Muscle layer of duodenum (tissue), 2 donors: ENCODE results near the gene MROH2A.

Experiments
- H3K27ac ChIP-seq: one replicate; pipeline ENCODE4 v1.7.0; 2013; ENCODE audit warnings: mild to moderate bottlenecking, low read length
- H3K27me3 ChIP-seq: one replicate; pipeline ENCODE4 v1.7.0; 2013; ENCODE audit warnings: low read depth, mild to moderate bottlenecking, control low read depth, low read length
- H3K36me3 ChIP-seq, 2 donors: one replicate each; pipeline ENCODE4 v1.7.0; 2013; ENCODE audit warnings: low read length in 2 of 2, control low read depth in 1 of 2, mild to moderate bottlenecking in 1 of 2; ENCODE audit not compliant: insufficient read depth in 2 of 2, control insufficient read depth in 1 of 2
- H3K4me1 ChIP-seq, 2 donors: one replicate each; pipeline ENCODE4 v1.7.0; 2013; ENCODE audit warnings: low read length in 2 of 2, mild to moderate bottlenecking in 2 of 2, control low read depth in 1 of 2, moderate library complexity in 1 of 2; ENCODE audit not compliant: insufficient read depth in 2 of 2, control insufficient read depth in 1 of 2
- H3K4me3 ChIP-seq, 2 donors: one replicate each; pipeline ENCODE4 v1.7.0; 2013; ENCODE audit warnings: low read length in 2 of 2, low read depth in 1 of 2, mild to moderate bottlenecking in 1 of 2
- H3K9me3 ChIP-seq, 2 donors: one replicate each; pipeline ENCODE4 v1.7.0; 2013; ENCODE audit warnings: low read length in 2 of 2, control low read depth in 1 of 2, mild to moderate bottlenecking in 1 of 2; ENCODE audit not compliant: control insufficient read depth in 1 of 2
- donor health status: healthy.

The MROH2A gene

DNA sequence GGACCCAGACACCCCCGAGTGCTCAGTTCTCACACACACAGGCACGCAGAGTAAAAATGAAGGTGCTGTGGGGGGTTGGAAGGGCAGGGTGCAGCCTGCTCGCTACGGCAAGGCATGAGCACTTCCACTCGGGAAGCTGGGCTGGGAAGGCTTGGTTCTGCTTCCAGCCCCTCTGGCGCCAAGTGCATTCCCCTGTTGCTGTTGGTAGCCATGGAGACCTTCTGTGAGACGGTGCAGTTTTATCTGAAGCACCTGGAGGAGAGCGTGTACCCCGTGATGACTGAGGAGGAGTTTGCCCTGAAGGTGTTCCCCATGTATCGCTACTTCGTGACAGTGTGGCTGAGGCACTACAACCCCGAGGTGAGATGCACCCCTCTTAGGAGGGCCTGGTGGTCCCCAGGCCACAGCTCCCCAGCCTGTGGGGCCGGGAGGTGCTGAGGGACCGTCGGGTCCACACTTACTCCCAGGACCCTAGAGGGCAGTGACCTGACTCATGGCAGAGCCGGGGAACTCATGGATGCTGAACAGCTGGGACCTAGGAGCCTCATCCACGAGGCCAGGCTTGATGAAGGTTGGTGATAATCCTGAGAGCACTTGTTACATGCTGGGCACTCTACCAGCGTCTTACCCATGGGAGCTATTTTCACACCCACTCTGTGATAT lies 15.5 kb downstream of the MROH2A start:
- Histone ChIP-seq H3K27ac (no peak overlapping the region), H3K4me1 (no peaks in the 10 kb centered on the region), H3K27me3 (no peaks in the 10 kb centered on the region)

DNA sequence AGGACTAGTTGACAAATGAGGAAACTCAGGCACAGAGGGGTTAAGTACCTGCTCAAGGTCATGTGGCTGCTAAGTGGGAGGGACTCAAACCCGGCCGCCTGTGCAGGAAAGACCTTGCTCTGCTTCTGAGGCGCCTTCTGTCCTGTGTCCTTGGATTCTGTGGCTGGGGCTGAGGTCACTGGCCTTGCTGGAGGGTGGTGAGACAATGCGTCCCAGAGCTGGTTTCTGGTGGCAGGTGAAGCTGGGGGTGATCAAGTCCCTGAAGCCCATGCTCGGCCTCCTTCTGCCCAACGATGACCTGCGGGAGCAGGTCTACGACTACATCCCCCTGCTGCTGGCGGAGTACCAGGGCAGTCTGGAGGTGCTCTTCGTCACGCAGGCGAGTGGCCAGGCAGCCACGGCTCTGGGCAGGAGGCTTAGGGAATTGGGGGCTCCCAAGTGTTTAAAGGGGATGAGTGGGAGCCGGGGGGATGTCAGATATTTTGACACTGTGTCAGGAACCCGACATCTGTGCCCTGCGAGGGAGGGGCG lies 16.1 kb downstream of the MROH2A start:
- H3K4me1 ChIP-seq: no peaks in the 10 kb centered on the region
- H3K36me3 ChIP-seq: no peaks in the 10 kb centered on the region

More for the DNA sequence above, 15.5 kb downstream of the MROH2A start:
- Histone ChIP-seq H3K36me3 (no peaks in the 10 kb centered on the region), H3K4me3 (no peak overlapping the region), H3K9me3 (no peaks in the 10 kb centered on the region)

DNA sequence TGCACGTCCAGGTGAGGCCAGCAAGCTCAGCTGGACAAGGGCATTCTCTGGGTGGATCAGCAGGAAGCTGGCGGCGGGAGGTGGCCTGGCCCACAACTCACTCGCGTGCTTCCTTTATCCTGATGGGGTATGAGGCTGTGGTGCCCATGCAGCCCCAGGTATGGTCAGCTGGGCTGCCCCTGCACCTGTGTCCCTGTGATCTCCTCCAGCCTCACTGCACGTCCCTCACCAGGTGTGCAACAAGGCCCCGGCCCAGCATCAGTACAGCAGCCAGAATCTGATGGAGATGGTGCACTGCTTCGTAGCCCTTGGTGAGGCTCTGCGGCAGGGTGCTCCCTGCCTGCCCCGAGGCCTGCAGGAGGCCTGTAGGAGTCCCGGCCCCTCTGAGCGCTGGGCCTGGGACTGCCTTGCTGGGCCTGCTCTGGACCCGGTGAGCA lies 17.6 kb downstream of the MROH2A start:
- Histone ChIP-seq H3K4me1 (no peaks in the 10 kb centered on the region), H3K27ac (no peak overlapping the region), H3K27me3 (no peaks in the 10 kb centered on the region), H3K4me3 (no peak overlapping the region), H3K36me3 (no peaks in the 10 kb centered on the region), H3K9me3 (no peaks in the 10 kb centered on the region)

More for the DNA sequence above, 16.1 kb downstream of the MROH2A start:
- H3K9me3 ChIP-seq: no peaks in the 10 kb centered on the region
- H3K27me3 ChIP-seq: no peaks in the 10 kb centered on the region
- H3K27ac ChIP-seq: no peak overlapping the region
- H3K4me3 ChIP-seq: no peak overlapping the region

DNA sequence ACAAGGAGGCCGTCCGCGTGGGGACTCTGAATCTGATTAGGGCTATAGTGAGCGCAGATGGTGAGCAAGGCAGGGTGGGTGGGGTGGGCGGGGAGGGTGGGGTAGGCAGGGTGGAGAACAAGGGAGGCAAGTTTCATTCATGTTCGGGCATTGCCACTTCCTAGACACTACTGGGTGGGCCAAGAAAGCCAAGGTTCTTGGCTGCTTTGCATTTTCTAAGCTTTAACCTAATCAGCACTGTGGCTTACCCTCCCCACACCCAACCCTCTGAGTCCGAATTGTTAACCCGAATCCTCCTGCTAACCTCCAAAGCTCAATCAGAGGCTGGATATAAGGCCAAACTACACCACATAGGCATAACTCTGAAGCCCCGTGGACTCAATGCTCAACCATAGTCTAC lies 18.1 kb downstream of the MROH2A start:
- no peaks in the 10 kb centered on the region for H3K4me1 ChIP-seq
- no peaks in the 10 kb centered on the region for H3K36me3 ChIP-seq
- H3K27me3 ChIP-seq: no peaks in the 10 kb centered on the region
- H3K4me3 ChIP-seq: no peak overlapping the region
- H3K9me3 ChIP-seq: no peaks in the 10 kb centered on the region
- no peak overlapping the region for H3K27ac ChIP-seq

DNA sequence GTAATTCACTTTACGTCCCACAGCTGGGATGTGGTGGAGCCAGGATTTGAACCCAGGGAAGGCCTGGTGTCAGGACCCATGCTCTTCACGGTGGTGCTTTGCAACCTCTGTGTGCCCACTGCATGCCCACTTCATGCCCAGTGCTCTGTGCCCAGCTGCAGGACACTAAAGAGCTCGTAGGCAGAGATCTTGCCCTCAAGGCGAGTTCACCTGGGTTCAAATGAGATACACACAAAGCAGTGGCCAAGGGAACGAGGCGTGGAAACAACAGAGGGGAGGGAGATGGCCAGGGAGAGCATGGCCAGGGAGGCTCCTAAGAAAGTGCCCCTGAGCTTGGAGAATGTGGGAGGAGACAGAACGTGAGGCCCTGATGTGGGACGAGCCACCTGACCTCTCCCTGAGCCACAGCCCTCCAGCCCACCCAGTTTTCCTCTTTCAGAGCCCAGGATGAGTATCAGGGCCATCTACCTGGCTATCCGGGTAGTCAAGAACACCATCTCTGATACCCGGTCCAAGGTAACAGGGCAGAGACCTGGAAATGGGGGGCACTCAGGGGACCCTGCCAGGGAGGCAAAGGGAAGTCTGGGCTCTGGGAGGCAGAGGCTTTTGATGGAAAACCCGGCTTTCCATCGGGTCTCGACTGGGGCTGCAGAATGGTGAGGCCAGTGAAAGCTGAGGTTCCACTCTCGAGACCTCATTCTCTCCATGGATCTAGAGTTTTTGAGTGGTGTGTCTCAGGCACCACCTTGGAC lies 20.4 kb downstream of the MROH2A start:
- no peak overlapping the region for H3K27ac ChIP-seq
- H3K27me3 ChIP-seq: no peaks in the 10 kb centered on the region
- no peaks in the 10 kb centered on the region for H3K36me3 ChIP-seq
- H3K4me3 ChIP-seq: no peak overlapping the region
- no peaks in the 10 kb centered on the region for H3K4me1 ChIP-seq
- no peaks in the 10 kb centered on the region for H3K9me3 ChIP-seq

DNA sequence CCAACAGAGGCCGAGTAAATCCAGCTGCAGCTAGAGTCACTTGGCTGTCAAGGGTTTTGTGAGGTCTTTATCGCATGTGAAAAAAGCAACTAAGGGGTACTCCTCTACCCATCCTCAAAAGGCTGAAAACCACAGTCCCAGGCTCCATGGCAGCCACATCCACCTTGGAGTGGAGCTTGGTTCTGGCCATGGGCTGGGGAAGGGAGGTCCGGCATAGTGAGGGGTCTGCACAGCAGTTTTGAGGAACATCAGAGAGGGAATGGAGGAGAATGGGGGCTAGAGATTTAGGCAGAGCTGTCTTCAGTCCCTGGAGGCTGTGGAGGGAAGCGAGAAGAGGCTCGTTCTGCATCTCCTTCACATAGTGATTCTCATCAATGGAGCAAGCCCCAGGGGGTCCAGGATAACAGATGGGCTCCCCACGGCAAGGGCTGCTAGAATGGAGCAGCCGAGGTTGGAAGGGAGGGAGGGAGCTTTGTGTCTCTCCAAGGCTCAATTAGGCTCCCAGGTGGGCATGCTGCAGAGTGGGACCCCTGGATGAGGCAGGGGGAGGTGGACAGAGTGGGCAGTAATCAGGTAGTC lies 21.0 kb downstream of the MROH2A start:
- no peaks in the 10 kb centered on the region for H3K9me3 ChIP-seq
- no peaks in the 10 kb centered on the region for H3K4me1 ChIP-seq
- H3K27me3 ChIP-seq: no peaks in the 10 kb centered on the region
- H3K36me3 ChIP-seq: no peaks in the 10 kb centered on the region
- H3K4me3 ChIP-seq: no peak overlapping the region
- no peak overlapping the region for H3K27ac ChIP-seq

DNA sequence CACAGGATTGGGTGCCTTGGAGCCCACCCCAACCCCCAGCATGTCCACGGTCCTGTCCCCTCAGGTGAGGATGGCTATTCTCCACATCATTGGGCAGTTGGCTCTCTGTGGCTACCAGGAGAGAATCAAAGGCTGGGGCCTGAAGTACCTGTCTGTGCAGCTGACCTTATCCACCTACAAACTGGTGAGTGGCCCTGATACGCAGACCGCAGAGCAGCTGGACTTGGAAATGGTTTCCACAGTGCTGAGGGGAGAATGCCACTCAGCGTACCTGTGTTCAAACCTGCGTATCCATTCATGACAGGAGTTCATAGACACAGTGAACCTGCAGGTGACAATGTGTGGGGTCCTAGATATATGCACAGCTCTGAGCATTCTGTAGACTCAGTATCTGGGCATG lies 21.6 kb downstream of the MROH2A start:
- no peaks in the 10 kb centered on the region for H3K27me3 ChIP-seq
- no peaks in the 10 kb centered on the region for H3K4me1 ChIP-seq
- H3K27ac ChIP-seq: no peak overlapping the region
- H3K9me3 ChIP-seq: no peaks in the 10 kb centered on the region
- no peaks in the 10 kb centered on the region for H3K36me3 ChIP-seq
- H3K4me3 ChIP-seq: no peak overlapping the region

DNA sequence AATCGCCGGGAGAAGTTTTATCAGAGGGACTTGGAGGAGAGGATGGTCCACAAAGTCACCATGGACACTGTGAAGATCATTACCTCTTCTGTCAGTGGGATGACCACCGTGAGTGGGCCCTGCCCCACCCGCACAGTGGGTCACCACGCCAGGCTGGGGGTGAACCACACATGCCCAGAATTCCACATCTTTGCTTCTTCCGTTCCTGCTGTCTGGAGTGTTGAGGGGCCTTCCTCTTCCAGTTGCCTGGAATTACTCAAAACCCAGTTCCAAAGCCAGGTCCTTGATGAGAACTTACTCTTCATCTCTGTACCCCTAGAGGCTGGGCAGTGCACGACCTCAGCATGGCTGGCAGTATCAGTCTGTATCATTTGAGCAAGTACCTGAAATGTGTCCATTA lies 22.1 kb downstream of the MROH2A start:
- H3K27me3 ChIP-seq: no peaks in the 10 kb centered on the region
- H3K4me1 ChIP-seq: no peaks in the 10 kb centered on the region
- no peak overlapping the region for H3K27ac ChIP-seq
- no peaks in the 10 kb centered on the region for H3K9me3 ChIP-seq
- no peaks in the 10 kb centered on the region for H3K36me3 ChIP-seq
- H3K4me3 ChIP-seq: no peak overlapping the region

DNA sequence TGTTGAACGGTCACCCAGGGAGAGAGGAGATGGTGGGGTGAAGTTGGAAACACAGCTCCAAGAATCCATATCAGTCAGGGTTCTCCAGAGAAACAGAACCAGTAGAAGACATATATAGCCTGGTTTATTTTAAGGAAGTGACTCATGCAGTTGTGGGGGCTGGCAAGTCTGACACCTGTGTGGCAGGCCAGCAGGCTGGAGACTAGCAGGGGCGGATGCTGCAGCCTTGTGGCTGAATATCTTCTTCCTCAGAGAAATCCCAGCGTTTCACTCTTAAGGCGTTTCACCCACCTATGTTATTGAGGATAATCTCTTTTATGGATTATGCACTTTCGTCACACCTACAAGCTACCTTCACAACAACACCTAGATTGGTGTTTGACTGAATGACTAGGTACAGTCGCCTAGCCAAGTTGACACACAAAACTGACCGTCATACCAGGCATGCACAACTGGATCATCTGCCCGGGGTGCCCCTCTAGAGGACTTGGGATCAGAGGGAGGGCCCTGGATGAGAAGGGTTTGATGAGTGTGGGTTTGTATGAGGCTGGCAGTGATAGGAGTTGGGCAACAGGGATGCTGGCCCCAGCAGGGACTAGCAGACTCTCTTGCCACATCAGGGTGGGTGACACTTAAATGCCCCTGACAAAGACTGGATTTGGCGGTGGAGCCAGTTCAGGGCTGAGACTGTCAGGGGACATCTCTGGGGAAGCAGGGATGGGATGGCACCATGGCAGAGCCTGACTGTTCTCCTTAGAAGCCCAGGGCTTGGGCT lies 23.4 kb downstream of the MROH2A start:
- no peaks in the 10 kb centered on the region for H3K9me3 ChIP-seq
- H3K27ac ChIP-seq: no peak overlapping the region
- H3K36me3 ChIP-seq: no peaks in the 10 kb centered on the region
- H3K27me3 ChIP-seq: no peaks in the 10 kb centered on the region
- H3K4me1 ChIP-seq: no peaks in the 10 kb centered on the region
- H3K4me3 ChIP-seq: no peak overlapping the region

DNA sequence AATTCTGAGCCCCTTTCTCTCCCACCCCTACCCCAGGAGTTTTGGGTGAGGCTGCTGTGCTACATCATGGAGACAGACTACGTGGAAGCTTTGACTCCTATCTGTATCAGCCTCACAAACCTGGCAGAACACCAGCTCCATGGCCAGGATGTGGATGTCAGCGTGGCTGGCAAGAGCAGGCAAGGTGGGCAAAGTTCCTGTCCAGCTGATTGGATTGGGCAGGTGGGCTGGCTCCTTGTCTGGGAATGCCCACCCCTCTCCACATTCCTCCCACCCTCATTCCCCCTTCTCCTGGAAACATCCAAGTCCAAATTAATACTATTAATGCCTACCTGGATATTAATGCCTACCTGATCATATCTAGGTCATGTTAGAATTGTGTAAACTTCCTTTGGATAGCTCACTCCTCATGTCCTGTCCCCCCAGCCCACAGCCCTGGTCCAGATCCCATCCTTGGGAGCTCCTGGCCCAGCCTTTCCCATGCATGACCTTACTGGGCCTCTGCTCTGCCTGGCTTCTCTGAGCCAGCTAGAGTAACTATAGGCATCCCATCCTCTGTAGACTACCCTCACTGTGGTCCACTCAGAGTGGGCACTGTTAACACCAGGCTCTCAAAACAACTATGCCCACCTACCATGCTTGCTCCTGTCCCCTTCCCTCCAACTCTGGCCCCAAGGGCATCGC lies 24.1 kb downstream of the MROH2A start:
- Histone ChIP-seq H3K36me3 (no peaks in the 10 kb centered on the region), H3K9me3 (no peaks in the 10 kb centered on the region), H3K27me3 (no peaks in the 10 kb centered on the region), H3K4me1 (no peaks in the 10 kb centered on the region), H3K4me3 (no peak overlapping the region), H3K27ac (no peak overlapping the region)
